Mammary epithelial cell (primary cell): ENCODE data around the gene EWSR1.

ENCODE experiments used
- EZH2 ChIP-seq: IDR thresholded peaks from 2 replicates; pipeline ENCODE4 v1.6.1; 2012; ENCODE audit warnings: low read length, inconsistent platforms, borderline replicate concordance
- TF ChIP-seq, protein P1 (sequence below), 2 donors: IDR thresholded peaks in 1 of 2; conservative IDR thresholded peaks in 1 of 2; 2 replicates each; pipeline ENCODE4 v1.5.1; 2011 to 2012; ENCODE audit warnings: inconsistent platforms in 2 of 2, low read length in 2 of 2, mild to moderate bottlenecking in 2 of 2, control low read depth in 1 of 2, low read depth in 1 of 2; ENCODE audit not compliant: insufficient read depth in 1 of 2; ENCODE audit errors: extremely low read depth in 1 of 2

DNA sequence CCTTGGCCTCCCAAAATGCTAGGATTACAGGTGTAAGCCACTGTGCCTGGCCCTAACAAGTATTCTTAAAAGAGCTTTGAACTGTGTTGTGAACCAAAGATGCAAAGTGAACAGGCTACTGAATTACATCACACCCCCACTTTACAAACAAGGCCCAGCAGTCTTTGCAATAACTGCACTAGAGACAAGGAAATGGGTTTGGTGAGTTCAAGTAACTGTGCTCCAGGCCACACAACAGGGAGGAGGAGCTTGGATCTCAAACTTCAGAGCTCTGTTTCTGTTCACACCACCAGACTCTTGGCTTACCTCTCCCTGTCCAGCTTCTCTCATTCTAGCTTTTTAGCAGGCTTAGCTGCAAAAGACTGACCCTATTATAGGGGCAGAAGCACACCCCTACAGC is 77.9 kb downstream of the EWSR1 start:
- TF ChIP-seq, protein P1, sequence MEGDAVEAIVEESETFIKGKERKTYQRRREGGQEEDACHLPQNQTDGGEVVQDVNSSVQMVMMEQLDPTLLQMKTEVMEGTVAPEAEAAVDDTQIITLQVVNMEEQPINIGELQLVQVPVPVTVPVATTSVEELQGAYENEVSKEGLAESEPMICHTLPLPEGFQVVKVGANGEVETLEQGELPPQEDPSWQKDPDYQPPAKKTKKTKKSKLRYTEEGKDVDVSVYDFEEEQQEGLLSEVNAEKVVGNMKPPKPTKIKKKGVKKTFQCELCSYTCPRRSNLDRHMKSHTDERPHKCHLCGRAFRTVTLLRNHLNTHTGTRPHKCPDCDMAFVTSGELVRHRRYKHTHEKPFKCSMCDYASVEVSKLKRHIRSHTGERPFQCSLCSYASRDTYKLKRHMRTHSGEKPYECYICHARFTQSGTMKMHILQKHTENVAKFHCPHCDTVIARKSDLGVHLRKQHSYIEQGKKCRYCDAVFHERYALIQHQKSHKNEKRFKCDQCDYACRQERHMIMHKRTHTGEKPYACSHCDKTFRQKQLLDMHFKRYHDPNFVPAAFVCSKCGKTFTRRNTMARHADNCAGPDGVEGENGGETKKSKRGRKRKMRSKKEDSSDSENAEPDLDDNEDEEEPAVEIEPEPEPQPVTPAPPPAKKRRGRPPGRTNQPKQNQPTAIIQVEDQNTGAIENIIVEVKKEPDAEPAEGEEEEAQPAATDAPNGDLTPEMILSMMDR (conservative IDR thresholded peaks at IDR 0.05 in 1 of 2, IDR thresholded peaks at IDR 0.05 in 1 of 2; ENCODE audit: extremely low read depth in 1 of 2, insufficient read depth in 1 of 2, low read depth in 1 of 2, low read length in 2 of 2), result no peak
- no peak for TF ChIP-seq EZH2
